Fibroblast of mammary gland (primary cell): ENCODE data around the gene CXorf38.

Source experiments
- DNase-seq: peaks from one replicate; pipeline ENCODE4 v3.0.0-alpha.2; 2010; ENCODE audit warnings: low read depth
- H3K4me3 ChIP-seq: 2 replicates; pipeline ENCODE4 v1.5.1; 2011; ENCODE audit warnings: low read depth, mild to moderate bottlenecking, low read length, moderate library complexity; ENCODE audit not compliant: control insufficient read depth
- CTCF ChIP-seq: conservative IDR thresholded peaks from 2 replicates; pipeline ENCODE4 v1.5.1; 2011; ENCODE audit warnings: low read depth, low read length, inconsistent platforms; ENCODE audit not compliant: control insufficient read depth, insufficient read depth

The CXorf38 gene

GRCh38 chrX:40578039-40578695, 69.2 kb downstream of the CXorf38 start:
- DNase-seq = no peak
- H3K4me3 ChIP-seq = no peak overlapping the region
- no peak for TF ChIP-seq CTCF
